BJ (cell line): ENCODE data around the gene MGAT5. TPM values are rescaled to one million over a fixed set of nuclear protein-coding genes. Genes with fewer than 3 reads are reported as not detected.

Source experiments
- CTCF ChIA-PET: fragments of 350-600 bp; formaldehyde crosslinking; extraction: SDS; loops from one replicate; lab custom pipeline; 2021; ENCODE audit warnings: antibody characterized with exemption, inconsistent platforms; lab: Yijun Ruan, JAX
- POLR2A ChIA-PET: fragments of 300-600 bp; sonication (Branson Sonifier 250); formaldehyde crosslinking; extraction: SDS; loops from one replicate; lab custom pipeline; 2021; ENCODE audit warnings: antibody characterized with exemption; lab: Charles Lee
- DNase-seq: peaks from one replicate; pipeline ENCODE4 v3.0.0-alpha.2; 2011; ENCODE audit warnings: low read depth
- H3K27me3 ChIP-seq: 2 replicates; pipeline ENCODE4 v1.6.0; 2011; ENCODE audit warnings: low read length; ENCODE audit not compliant: control insufficient read depth, insufficient read depth
- H3K36me3 ChIP-seq: 2 replicates; pipeline ENCODE4 v1.5.1; 2011; ENCODE audit warnings: low read length; ENCODE audit not compliant: control insufficient read depth, insufficient read depth
- H3K4me3 ChIP-seq: 2 replicates; pipeline ENCODE4 v1.5.1; 2011; ENCODE audit warnings: low read depth, mild to moderate bottlenecking, control low read depth, low read length
- CTCF ChIP-seq: IDR thresholded peaks from 2 replicates; pipeline ENCODE4 v1.5.1; 2011; ENCODE audit warnings: low read depth, mild to moderate bottlenecking, control low read depth, inconsistent platforms, low read length, moderate library complexity; ENCODE audit not compliant: insufficient read depth
- polyA plus RNA-seq: library from polyadenylated mRNA; depleted of rRNA; stranded (reverse); fragments of >200 nt; gene quantifications from 2 replicates; pipeline ENCODE4 v1.2.3, GENCODE V29; 2011

Gene MGAT5
- polyA plus RNA-seq, 1 experiment: 25.0 TPM

DNA sequence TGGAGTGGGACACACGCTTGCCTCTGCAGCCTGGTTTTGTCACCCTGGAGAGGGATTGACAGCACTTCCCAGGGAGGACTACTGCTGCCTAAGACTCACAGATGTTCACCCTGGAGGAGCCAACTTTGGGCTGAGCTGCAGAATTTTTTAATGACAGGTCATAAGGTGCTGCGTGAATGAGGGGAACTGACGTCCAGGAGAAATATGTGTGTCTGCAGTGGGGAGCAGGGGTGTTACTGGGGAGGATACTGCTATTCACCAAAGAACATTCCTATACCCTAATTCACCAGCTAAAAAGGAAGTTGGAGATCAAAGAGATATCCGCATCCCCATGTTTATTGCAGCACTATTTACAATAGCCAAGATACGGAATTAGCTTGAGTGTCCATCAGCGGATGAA lies 144.4 kb downstream of the MGAT5 start:
- peak; percentile 87 for DNase-seq
- ChIA-PET POLR2A (interaction anchor here (0.8 to 0.9 kb wide), 2 partner anchors 10 to 138 kb away, joined by 3 to 4 read pairs; no protein-coding TSS in a partner anchor), CTCF (interaction anchor here (0.8 to 6.5 kb wide), 6 partner anchors 14 to 280 kb away, joined by 3 to 42 read pairs (median 5); no protein-coding TSS in a partner anchor)
- TF ChIP-seq CTCF: no peak
- Histone ChIP-seq H3K27me3 (no peaks in the 10 kb centered on the region), H3K36me3 (0 out of 2 replicates have a peak, but pooled peaks cover 1% of the 10 kb centered on the region), H3K4me3 (no peak overlapping the region)

- Histone ChIP-seq H3K4me3 (no peak overlapping the region), H3K27me3 (no peaks in the 10 kb centered on the region), H3K36me3 (0 out of 2 replicates have a peak, but pooled peaks cover 1% of the 10 kb centered on the region)
- no peak for DNase-seq
- ChIA-PET POLR2A (interaction anchor here (0.8 to 0.9 kb wide), 2 partner anchors 10 to 139 kb away, joined by 3 to 4 read pairs; no protein-coding TSS in a partner anchor), CTCF (interaction anchor here (0.8 to 6.5 kb wide), 5 partner anchors 13 to 281 kb away, joined by 3 to 42 read pairs (median 6); no protein-coding TSS in a partner anchor)
- TF ChIP-seq CTCF: no peak
These were observed 145.2 kb downstream of the MGAT5 start for GRCh38 chr2:134399096-134399495.

DNA sequence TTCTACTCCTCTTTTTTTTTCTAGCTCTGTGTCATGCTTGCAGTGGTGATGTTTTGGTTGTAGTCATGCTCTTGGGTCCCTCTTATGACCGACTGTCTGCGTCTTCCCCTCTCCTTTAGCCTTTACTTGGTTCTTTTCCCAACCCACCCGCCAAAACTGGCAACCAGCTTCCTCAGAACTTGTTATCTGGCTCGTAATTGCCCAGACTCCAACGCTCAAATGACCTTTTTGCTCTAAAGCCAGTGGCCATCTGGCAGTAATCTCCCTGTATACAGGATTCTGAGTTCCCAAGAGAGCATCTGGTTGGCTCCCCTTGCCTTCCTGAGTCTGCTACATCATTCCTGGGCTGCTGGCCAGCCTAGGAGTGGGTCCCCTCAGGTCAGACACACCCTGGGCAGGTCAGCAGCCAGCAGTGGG lies 147.2 kb downstream of the MGAT5 start:
- POLR2A ChIA-PET: no interaction called here
- CTCF ChIA-PET: interaction anchor here (0.9 to 3.7 kb wide), 4 partner anchors 11 to 515 kb away, joined by 3 to 24 read pairs (median 4); no protein-coding TSS in a partner anchor
- Histone ChIP-seq H3K4me3 (no peak overlapping the region), H3K27me3 (no peaks in the 10 kb centered on the region), H3K36me3 (0 out of 2 replicates have a peak, but pooled peaks cover 1% of the 10 kb centered on the region)
- no peak for TF ChIP-seq CTCF
- DNase-seq: no peak

- Histone ChIP-seq H3K4me3 (no peak overlapping the region), H3K27me3 (no peaks in the 10 kb centered on the region), H3K36me3 (0 out of 2 replicates have a peak, but pooled peaks cover 1% of the 10 kb centered on the region)
- ChIA-PET CTCF (interaction anchor here (1.3 to 3.7 kb wide), 2 partner anchors 10 to 516 kb away, joined by 4 to 24 read pairs; no protein-coding TSS in a partner anchor), POLR2A (no interaction called here)
- DNase-seq: no peak
- TF ChIP-seq CTCF: no peak
These were observed 147.9 kb downstream of the MGAT5 start for GRCh38 chr2:134401789-134402188.

GRCh38 chr2:134402410-134402809 lies 148.5 kb downstream of the MGAT5 start:
- no peak for TF ChIP-seq CTCF
- Histone ChIP-seq H3K4me3 (no peak overlapping the region), H3K27me3 (no peaks in the 10 kb centered on the region), H3K36me3 (0 out of 2 replicates have a peak, but pooled peaks cover 1% of the 10 kb centered on the region)
- ChIA-PET CTCF (interaction anchor here (1.3 to 3.7 kb wide), 2 partner anchors 9 to 517 kb away, joined by 4 to 24 read pairs; no protein-coding TSS in a partner anchor), POLR2A (no interaction called here)
- DNase-seq: no peak
